GDM1 (cell line): ENCODE measurements around the gene SHC3.
A peak's percentile ranks its signal among the peaks of the same experiment; 100 is the strongest.

Experiments used
- DNase-seq: peaks from one replicate; lab custom pipeline; 2025; lab: John Stamatoyannopoulos, UW

The SHC3 gene

DNA sequence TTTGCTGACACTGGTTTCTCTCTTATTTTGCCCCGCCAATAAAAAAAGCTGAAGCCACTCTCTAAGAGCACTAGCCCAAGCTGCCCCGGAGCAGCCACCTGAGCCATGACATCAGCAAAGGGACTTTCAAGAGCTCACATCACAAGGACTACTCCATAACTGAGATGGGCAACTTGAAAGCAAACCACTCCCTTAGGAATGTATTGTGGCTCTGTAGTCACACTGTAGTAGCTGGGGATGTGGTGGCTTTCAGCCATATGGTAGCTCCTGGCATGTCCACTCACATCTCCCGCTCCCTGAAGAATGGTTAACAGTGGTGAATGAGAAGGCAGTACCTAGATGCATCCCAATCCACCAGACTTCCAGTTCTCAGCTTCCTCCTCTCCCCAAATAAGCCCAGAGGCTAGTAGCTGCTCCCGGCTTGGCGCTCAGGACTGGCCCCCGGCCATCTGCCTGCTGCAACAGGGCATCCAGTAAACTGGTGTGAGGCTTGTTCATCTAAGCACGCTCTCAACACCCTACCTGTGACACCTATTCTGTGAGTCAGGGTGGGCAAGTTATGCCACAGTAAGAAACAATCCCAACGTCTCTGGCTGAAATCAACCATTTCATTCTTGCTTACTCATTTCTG, 123.6 kb downstream of the SHC3 start:
- DNase-seq = no peak

DNA sequence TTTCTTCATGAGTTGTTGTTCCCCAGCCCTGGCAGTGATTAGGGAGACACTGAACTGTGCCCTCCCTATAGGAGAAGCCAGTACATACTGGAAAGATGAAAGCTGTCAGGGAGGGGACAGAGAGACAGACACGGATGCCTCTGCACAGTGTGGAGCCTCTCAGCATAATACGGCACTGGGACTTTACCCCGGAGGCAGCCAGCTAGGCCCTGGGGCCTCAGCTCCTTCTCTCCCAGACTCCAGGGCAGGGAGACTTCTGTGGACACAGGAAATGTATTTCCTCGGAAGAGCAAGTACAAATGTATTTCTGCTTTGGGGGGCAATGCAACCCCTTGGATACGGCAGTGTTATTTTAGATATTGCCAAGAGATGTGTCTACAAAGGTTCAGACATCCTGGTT, 125.3 kb downstream of the SHC3 start:
- DNase-seq = no peak

DNA sequence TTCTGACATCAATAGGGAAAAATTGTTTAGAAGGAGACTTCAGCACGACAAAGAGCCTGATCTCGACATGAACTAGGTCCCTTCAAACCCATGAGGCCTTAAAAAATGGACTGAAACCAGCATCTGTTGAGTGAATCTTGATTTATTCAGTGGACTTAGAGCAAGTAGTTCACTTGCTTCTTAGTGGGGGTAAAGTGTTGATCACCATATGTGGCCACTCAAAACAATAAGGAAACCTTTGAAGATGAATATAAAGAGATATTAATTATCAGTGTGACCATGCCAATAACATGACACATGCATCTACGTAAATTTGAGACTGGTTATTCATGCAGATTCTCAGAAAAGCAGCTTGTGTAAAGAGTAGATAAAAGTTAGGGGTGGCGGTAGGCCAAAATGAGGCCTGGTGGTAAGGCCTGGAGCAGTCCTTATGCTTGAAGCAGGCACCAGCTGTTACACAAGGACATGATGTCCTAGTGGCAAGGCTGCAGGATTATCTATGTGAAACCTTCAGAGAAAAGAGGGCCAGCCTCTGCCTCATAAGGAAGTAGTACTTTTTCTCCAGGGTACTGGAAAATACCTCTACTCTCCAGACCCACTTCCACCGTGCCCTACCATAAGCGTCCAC, 126.0 kb downstream of the SHC3 start:
- DNase-seq = no peak

DNA sequence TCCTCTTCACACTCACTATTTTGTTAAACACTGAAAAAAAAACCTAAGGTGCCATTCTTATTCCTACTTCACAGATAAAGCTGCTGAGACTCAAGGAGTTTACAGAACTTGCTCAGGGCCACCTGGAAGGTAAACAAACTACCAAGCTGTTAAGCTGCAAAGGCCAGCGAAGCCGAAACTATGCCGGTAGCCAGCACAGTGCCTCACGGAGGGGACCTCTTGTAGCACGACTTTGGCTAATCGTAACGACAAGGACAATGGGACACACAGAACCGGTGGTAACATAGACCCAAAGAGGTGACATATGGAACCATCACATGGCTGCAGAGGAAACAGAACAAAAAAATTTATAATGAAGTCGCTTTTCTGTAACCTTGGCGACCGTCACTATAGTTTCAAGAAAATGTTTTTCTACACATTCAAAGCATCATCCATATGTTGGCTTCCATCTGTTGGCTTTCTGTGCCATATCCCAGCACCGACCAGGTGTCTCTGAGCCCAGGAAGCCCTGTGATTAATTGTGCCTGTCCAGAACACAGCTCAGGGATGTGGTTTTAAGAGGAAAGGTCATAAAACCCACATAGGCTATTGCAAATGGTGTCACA, 127.1 kb downstream of the SHC3 start:
- no peak for DNase-seq

DNA sequence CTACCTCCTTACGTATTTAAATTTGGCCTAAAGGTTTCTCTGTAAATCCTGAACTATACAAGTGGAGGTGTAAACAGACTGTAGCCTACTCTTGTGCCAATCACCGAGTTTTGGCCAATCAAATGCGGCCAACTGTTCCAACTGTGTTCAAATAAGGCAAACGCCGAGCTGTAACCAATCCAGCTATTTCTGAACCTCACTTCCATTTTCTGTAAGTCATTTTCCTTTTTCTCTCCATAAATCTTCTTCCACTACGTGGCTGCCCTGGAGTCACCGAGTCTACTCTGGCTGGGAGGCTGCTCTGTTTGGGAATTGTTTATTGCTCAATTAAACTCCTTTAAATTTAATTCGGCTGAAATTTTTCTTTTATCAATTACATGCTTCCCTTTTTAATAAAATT, 129.0 kb downstream of the SHC3 start:
- no peak for DNase-seq

DNA sequence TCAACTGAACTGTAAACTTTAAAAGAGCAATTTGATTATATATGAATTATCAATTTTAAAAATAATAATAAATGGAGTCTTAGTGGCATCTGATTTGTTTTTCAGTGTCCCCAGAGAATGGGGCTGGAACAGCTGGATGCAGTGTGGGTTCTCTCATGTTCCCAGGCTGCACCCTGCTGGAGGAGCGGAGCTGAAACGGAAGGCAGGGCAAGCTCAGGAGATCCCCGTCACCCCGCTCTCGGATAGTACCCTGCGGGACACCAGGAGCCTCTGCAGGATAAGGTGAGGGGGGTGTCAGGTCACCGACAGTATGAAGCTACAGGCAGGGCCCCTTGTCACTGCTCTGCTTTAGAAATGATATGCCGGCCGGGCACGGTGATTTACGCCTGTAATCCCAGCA, 130.0 kb downstream of the SHC3 start:
- no peak for DNase-seq

DNA sequence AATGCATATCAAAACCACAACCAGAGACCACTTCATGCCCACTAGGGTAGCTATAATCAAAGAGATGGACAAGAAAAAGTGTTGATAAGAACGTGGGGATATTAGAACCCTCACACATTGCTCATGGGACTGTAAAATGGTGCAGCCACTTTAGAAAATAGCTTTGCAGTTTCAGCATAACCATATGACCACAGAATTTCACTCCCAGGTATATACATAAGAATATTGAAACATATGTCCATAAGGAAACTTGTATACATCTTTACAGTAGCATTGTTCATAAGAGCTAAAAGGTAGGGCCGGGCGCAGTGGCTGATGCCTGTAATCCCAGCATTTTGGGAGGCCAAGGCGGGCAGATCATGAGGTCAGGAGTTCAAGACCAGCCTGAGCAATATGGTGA, 131.0 kb downstream of the SHC3 start:
- DNase-seq = no peak

DNA sequence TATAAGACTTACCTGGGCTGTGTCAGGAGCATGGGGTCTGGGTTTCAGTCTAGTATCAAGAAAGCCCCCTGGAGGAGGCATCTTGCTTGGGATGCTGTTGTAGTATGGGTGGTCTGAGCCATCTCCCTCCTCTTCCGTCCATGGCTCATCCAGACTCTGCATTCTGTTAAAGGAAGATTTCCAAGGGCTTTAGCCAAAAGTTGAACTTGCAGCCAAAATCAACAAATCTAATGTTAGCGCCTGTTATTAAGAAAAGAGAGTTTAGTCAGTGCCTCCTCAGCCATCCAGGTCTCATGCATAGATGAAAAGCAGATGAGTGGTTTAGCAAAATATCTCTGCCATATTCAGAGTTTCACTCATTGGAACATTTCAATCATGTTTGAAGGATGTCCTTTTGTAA, 131.8 kb downstream of the SHC3 start:
- DNase-seq = no peak

DNA sequence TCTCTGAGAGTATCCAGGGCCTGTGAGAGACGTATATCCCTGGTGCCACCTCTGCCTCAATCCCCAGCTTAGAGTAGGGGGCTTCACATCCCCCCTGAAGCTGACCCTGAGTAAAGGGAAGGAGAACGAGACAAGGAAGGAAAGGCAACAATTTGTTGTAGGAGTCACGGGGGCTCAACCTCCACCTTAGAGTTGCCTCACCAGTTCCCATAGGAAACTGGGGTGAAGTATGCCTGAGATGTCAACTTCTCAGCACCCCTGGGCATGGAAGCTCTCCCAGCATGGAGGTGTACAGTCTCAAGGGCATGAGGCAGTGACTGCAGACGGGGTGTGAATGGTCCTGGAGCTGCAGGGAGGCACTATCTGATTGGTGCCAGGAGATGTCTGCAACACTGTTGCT, 133.7 kb downstream of the SHC3 start:
- DNase-seq = no peak

DNA sequence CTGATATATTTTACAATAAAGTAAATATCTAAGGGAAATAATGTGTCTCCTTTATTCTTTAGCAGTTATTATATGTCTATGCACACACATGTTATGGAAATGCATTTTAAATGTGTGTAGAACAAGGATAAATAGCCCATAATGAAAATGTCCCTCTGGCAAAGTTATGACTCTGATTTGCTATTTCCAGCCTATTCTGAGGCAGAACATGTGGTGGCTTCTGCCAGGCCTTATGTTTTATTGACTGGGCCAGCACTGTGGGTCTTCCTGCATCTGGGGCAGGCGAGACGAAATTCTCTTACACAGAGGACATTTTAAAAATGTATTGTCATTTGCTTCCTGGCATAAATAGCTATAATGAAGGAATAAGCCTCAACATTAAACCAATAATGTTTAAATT, 134.5 kb downstream of the SHC3 start:
- no peak for DNase-seq

- no peak for DNase-seq
These were observed 135.6 kb downstream of the SHC3 start for GRCh38 chr9:89042984-89043383.

DNA sequence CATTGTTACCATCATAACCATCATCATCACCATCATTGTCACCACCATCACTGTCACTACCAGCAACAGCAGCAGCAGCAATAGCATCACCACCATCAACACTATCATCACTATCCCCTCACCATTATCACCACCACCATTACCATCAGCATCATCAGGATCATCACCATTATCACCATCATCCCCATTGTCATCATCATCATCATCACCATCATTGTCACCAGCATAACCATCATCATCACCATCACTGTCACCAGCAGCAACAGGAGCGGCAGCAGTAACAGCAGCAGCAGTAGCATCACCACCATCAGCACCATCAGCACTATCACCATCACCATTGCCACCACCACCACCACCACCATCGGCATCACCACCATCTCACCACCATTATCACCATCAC, 139.0 kb downstream of the SHC3 start:
- no peak for DNase-seq

DNA sequence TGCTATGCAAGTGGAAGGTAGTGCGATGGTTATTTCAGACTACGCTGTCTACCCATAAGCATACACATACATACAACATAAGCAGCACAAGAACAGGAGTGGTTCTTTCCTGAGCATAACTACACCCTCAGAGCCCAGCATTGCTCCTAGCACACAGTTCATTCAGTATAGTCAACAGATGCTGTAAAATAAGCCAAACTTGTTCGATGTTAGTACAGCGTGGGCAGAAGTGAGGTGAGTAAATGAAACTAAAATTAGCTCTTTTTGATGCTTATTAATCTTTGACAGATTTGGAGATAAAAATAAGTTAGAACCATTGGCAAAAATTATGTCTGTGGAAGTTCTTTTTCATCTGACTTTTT, 139.5 kb downstream of the SHC3 start:
- DNase-seq = no peak

- DNase-seq = no peak
These were observed 140.1 kb downstream of the SHC3 start for GRCh38 chr9:89038382-89039103.

DNA sequence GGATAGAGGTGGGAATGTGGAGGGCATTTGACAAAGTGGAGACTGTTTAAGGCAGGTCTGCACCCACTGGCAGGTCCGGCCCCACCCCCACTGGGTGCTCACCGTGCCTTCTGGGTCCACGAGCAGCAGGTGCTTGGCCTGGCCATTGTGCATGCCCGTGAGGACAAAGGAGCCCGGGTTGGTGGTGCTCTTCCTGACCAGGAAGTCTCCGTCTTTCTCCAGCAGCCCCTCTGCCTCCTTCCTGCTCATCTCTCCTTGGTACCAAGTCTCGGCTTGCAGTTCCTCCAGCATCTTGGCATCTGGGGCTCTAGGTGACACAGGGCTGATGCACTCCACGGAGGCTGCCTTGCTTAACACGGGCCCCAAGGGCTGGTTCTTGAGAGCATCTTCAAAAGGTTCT, 140.7 kb downstream of the SHC3 start:
- no peak for DNase-seq

DNA sequence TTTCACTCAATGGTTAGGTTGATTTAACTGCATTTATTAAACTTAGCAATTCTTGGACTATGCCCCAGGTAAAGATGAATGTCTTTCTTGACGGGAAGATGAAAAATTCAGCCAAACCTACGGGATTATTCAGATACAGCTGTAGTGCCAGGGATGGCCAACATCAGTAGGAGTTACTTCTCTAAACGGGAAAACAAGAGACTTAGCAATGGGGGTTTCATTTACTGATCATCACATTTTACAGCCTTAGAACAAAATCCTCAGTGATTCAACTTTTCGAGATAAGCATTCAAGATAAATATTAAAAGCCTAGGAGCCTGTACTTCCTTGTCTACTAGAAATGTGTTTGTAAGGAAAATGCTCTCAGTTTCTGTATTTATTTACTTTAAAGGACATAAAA, 141.3 kb downstream of the SHC3 start:
- no peak for DNase-seq

DNA sequence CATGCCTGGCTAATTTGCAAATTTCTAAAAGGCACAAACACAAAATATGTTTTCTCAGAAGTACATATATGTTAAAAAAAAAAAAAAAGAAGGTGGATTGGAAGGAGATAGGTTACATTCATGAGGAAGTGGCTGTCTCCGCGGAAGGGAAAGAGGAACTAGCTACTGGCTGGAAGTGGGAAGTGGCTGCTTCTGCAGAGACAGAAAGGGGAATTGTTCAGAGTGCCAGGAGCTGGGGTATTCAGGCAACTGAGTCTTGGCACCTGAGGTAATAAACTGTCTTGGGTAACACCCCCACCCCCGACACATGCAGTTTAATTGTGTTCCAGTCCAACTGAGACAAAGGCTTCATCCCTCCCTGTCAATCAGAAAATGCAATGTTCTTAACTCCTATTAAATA, 141.7 kb downstream of the SHC3 start:
- DNase-seq = peak; percentile 28

DNA sequence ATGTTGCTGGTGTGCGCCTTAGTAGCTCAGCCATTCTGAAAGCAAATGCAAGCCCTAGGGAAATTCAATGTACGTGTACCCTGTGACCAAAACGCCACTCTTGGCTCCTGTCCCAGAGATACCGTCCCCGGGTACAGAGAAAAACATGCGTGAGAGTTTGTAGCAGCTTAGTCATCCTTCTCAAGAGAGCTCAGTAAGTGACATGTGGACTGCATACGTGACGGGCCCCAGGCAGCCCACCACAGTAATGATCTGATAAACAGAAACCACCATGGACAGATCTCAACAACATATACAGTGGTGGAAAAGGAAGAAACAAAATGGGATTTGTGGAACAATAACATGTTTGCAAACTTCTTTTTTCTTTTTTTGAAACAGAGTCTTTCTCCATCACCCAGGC, 142.2 kb downstream of the SHC3 start:
- no peak for DNase-seq

DNA sequence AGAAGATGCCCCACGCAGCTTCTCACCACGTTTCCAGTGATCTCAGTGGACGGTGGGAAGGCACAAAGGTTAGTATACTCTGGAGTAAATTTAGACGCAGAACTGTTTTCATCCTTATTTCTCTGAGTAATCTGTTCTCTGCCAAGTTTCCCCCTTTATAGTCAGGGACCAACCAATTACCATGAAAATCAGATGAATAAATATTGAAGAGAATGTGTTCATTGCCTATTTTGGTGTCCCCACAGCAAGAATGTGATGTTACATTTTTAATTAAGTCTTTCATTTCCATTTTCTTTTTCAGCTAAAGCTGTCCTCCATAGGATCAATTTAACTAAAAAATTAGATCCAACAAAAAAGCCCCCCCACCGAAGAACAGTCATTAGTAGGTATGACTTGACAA, 146.0 kb downstream of the SHC3 start:
- DNase-seq = no peak

DNA sequence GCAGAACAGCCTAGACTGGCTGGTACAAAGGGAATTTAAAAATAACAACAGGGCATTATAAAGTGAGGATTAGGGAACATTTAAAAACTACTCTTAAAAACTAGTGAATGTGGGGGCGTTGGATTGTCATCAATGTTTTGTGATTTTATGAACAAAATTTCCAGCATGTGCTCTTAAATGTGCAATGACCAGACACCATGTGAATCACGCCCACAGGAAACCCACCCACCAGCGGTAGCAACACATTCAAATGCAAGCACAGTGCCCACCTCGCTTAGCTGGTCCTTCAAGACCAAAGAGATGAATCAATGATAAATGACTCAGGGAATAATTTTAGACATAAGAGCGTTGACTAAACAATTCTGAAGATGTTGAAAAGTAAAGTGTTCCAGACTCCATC, 146.4 kb downstream of the SHC3 start:
- no peak for DNase-seq

- no peak for DNase-seq
These were observed 148.8 kb downstream of the SHC3 start for GRCh38 chr9:89029788-89030187.

- DNase-seq = no peak
These were observed 151.7 kb downstream of the SHC3 start for GRCh38 chr9:89026876-89027275.

DNA sequence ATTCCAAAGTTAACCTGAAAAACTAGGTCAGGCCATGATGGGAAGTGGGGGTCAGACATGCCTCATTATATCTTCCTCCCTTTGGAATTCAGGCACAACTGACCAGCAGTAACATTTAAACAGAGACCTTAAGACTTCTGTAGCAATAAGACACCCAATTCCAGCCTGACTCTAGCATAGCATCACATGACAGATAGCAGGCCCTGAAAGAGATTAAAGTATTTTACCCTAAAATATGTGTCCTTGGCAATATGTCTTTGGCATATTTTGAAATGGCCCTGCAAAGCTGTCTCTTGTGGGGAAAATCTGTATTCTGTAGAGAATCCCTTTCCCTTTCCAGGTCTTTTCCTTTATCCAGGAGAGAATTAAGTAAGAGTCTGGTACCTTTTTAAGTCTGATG, 153.1 kb downstream of the SHC3 start:
- DNase-seq = no peak
